Ectodermal cell (in vitro differentiated cells): ENCODE results near the gene LIMCH1.
"Not testable (repeated sequence)": the region's sequence is repeated elsewhere in the genome, so short reads cannot be mapped to it uniquely, and the experiment has no call there.

ENCODE experiments used
- H3K27ac ChIP-seq: 2 replicates; pipeline ENCODE4 v1.7.0; 2013; ENCODE audit warnings: mild to moderate bottlenecking, low read depth, low read length; ENCODE audit not compliant: insufficient read depth, poor library complexity, severe bottlenecking
- H3K27me3 ChIP-seq: 2 replicates; pipeline ENCODE4 v1.7.0; 2013; ENCODE audit warnings: mild to moderate bottlenecking, low read length; ENCODE audit not compliant: insufficient read depth, control insufficient read depth, poor library complexity, severe bottlenecking
- H3K36me3 ChIP-seq: one replicate; pipeline ENCODE4 v1.7.0; 2013; ENCODE audit warnings: low read length; ENCODE audit not compliant: control insufficient read depth, insufficient read depth
- H3K4me1 ChIP-seq: one replicate; pipeline ENCODE4 v1.7.0; 2013; ENCODE audit warnings: low read length; ENCODE audit not compliant: control insufficient read depth, insufficient read depth
- H3K4me3 ChIP-seq: 2 replicates; pipeline ENCODE4 v1.7.0; 2013; ENCODE audit warnings: low read depth, low read length, control low read depth; ENCODE audit not compliant: insufficient read depth
- H3K9me3 ChIP-seq: 2 replicates; pipeline ENCODE4 v1.7.0; 2013; ENCODE audit warnings: mild to moderate bottlenecking, low read length, moderate library complexity; ENCODE audit not compliant: control insufficient read depth
- WGBS, 2 experiments: methylation state at CpG; one replicate each; pipeline ENCODE4 v1.1.7; 2013; ENCODE audit warnings: missing lambda C conversion rate in 2 of 2; 5-methylcytosine and 5-hydroxymethylcytosine counted together

Gene LIMCH1

GRCh38 chr4:41709844-41710481 lies 172.0 kb downstream of the LIMCH1 start:
- H3K4me1 ChIP-seq = no peaks in the 10 kb centered on the region
- no peak overlapping the region for H3K27ac ChIP-seq
- WGBS, 2 experiments = 91 to 98% methylated on average over 5 of the region's 5 CpGs
- no peaks in the 10 kb centered on the region for H3K9me3 ChIP-seq
- no peaks in the 10 kb centered on the region for H3K27me3 ChIP-seq
- H3K4me3 ChIP-seq = no peak overlapping the region
- H3K36me3 ChIP-seq = no peaks in the 10 kb centered on the region

DNA sequence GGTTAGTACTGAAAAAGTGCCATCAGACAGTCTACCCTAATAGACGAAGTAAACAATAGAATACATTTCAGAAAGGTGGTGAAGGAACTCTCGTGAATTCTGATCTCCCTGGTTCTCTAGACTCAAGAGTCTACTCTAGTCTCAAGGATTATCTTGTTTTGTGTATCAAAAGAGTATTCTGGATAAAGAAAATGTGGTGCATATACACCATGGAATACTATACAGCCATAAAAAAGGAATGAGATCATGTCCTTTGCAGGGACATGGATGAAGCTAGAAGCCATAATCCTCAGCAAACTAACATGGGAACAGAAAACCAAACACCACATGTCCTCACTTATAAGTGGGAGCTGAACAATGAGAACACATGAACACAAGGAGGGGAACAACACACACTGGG lies 173.7 kb downstream of the LIMCH1 start:
- not testable (repeated sequence) for H3K4me1 ChIP-seq, H3K27me3 ChIP-seq, H3K9me3 ChIP-seq, H3K4me3 ChIP-seq, H3K27ac ChIP-seq, H3K36me3 ChIP-seq
- 89 to 93% methylated on average over 2 of the region's 2 CpGs for WGBS, 2 experiments

DNA sequence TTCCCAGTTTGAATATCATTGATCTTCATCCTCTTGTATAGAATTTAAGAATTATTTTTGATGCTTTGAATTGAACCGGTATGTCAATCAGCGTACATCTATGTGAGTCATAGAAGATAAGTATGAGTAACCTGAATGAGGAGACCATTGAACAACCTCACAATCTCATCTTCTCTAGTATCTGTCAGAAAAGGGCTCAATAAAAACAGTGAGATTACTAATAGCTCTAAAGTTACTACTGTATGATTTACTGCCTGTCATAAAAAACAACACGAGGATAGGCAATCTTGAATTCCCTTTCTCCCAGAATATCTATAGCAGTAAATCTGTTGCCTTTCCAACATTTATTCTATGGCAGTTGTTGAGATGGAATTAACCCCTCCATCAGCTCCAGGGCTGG lies 174.5 kb downstream of the LIMCH1 start:
- H3K4me1 ChIP-seq = no peaks in the 10 kb centered on the region
- H3K9me3 ChIP-seq = no peaks in the 10 kb centered on the region
- no peaks in the 10 kb centered on the region for H3K36me3 ChIP-seq
- no peaks in the 10 kb centered on the region for H3K27me3 ChIP-seq
- 95% methylated on average over 3 of the region's 3 CpGs; no CpG with 5 or more reads in 1 of the 2 experiments for WGBS, 2 experiments
- no peak overlapping the region for H3K4me3 ChIP-seq
- H3K27ac ChIP-seq = no peak overlapping the region

GRCh38 chr4:41713768-41714167 lies 175.8 kb downstream of the LIMCH1 start:
- Histone ChIP-seq H3K36me3 (no peaks in the 10 kb centered on the region), H3K9me3 (no peaks in the 10 kb centered on the region), H3K4me3 (no peak overlapping the region), H3K27me3 (no peaks in the 10 kb centered on the region), H3K4me1 (no peaks in the 10 kb centered on the region), H3K27ac (no peak overlapping the region)
- whole genome bisulfite sequencing, 2 experiments = 100% methylated on average over 1 of the region's 1 CpG

GRCh38 chr4:41714364-41715000 lies 176.5 kb downstream of the LIMCH1 start:
- Histone ChIP-seq H3K27me3 (no peaks in the 10 kb centered on the region), H3K4me1 (no peaks in the 10 kb centered on the region), H3K9me3 (no peaks in the 10 kb centered on the region), H3K36me3 (no peaks in the 10 kb centered on the region), H3K4me3 (no peak overlapping the region), H3K27ac (no peak overlapping the region)
- 87 to 90% methylated on average over 6 of the region's 6 CpGs for WGBS, 2 experiments

DNA sequence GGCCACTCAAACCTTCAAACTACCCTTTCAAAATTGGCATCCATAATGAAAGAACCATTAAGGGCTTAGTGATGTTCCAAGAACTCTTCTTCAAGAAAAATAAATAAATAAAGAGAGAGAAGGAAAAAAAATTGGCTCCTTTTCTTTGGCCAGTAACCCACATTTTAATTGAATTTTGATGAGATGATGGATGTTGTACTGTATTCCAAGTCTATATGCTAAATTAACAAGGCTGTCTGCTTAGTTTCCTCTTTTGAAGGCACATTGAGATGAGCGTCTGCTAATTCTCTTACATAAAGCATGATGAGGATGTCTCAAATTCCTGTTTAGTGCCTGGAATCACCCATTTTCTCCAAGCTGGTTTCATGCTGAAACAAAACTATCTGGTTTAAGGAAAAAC lies 177.2 kb downstream of the LIMCH1 start:
- WGBS, 2 experiments = 95 to 100% methylated on average over 1 of the region's 1 CpG
- no peaks in the 10 kb centered on the region for H3K9me3 ChIP-seq
- no peak overlapping the region for H3K27ac ChIP-seq
- no peaks in the 10 kb centered on the region for H3K4me1 ChIP-seq
- no peak overlapping the region for H3K4me3 ChIP-seq
- peaks cover 3% of the 10 kb centered on the region for H3K27me3 ChIP-seq
- H3K36me3 ChIP-seq = no peaks in the 10 kb centered on the region

GRCh38 chr4:41718907-41719306 lies 180.9 kb downstream of the LIMCH1 start:
- H3K4me1 ChIP-seq = no peaks in the 10 kb centered on the region
- H3K36me3 ChIP-seq = no peaks in the 10 kb centered on the region
- H3K27ac ChIP-seq = no peak overlapping the region
- no peaks in the 10 kb centered on the region for H3K9me3 ChIP-seq
- peaks cover 3% of the 10 kb centered on the region for H3K27me3 ChIP-seq
- no peak overlapping the region for H3K4me3 ChIP-seq

DNA sequence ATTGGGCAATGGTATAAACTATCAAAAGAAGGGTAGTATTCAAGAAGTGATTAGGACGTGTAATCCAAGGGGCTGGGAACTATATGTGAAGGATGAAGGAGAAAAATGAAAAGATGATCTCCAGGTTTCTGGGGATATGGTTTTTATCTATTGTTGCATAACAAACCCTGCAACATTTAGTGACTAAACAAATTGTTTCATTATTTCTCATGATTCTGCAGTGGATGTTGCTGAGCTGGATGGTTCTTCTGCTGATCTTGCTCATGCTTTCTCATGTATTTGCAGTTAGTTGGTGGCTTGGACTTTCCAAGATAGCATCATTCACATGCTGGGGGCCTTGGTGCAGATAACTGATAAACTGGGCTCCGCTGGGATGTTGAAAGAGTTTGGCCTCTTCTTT lies 181.5 kb downstream of the LIMCH1 start:
- WGBS, 2 experiments = 91 to 96% methylated on average over 2 of the region's 2 CpGs
- Histone ChIP-seq H3K4me1 (no peaks in the 10 kb centered on the region), H3K36me3 (no peaks in the 10 kb centered on the region), H3K27ac (no peak overlapping the region), H3K4me3 (no peak overlapping the region), H3K9me3 (no peaks in the 10 kb centered on the region), H3K27me3 (peaks cover 3% of the 10 kb centered on the region)

DNA sequence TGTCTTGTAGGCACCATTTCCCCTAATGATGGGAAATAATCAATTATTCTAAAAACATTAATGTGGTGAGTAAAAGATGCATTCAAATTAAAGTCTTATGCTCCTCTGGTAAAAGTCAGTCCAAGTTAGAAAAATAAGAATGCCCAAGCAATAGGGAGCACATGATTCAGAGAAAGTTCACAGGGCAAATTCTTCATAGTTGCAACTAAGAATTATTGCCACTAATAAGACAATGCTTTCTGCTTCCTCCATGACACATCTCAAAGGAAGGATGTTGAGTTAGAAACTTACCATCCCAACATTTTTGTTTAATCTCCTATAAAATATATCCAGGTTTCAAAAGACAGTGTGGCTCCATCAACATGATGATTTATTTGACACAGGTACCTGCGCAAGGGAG lies 184.2 kb downstream of the LIMCH1 start:
- WGBS, 2 experiments = 95 to 97% methylated on average over 1 of the region's 1 CpG
- Histone ChIP-seq H3K9me3 (no peaks in the 10 kb centered on the region), H3K4me1 (no peaks in the 10 kb centered on the region), H3K27me3 (peaks cover 3% of the 10 kb centered on the region), H3K4me3 (no peak overlapping the region), H3K27ac (no peak overlapping the region), H3K36me3 (no peaks in the 10 kb centered on the region)

GRCh38 chr4:41723286-41723685 lies 185.3 kb downstream of the LIMCH1 start:
- H3K27me3 ChIP-seq = peaks cover 3% of the 10 kb centered on the region
- 82 to 96% methylated on average over 3 of the region's 3 CpGs for WGBS, 2 experiments

More at GRCh38 chr4:41723286-41723685, 185.3 kb downstream of the LIMCH1 start:
- Histone ChIP-seq H3K36me3 (no peaks in the 10 kb centered on the region), H3K4me3 (no peak overlapping the region), H3K27ac (no peak overlapping the region), H3K4me1 (no peaks in the 10 kb centered on the region), H3K9me3 (no peaks in the 10 kb centered on the region)
